Glutamatergic neuron (in vitro differentiated cells): ENCODE measurements around the gene INTS7. TPM values are rescaled to one million over a fixed set of nuclear protein-coding genes. Genes with fewer than 3 reads are reported as not detected.

Source experiments
- DNase-seq: peaks from one replicate; pipeline ENCODE4 v3.0.0; 2022
- H3K27ac Mint-ChIP-seq: one replicate; pipeline ENCODE4 v1.8.0; 2020; ENCODE audit warnings: mild to moderate bottlenecking, mixed read lengths, inconsistent platforms; ENCODE audit not compliant: unreplicated experiment
- H3K27me3 Mint-ChIP-seq: one replicate; pipeline ENCODE4 v1.8.0; 2020; ENCODE audit warnings: mild to moderate bottlenecking, moderate library complexity, mixed read lengths, inconsistent platforms; ENCODE audit not compliant: unreplicated experiment
- H3K36me3 Mint-ChIP-seq: one replicate; pipeline ENCODE4 v1.8.0; 2020; ENCODE audit warnings: mild to moderate bottlenecking, mixed read lengths, inconsistent platforms; ENCODE audit not compliant: unreplicated experiment
- H3K4me1 Mint-ChIP-seq: one replicate; pipeline ENCODE4 v1.8.0; 2020; ENCODE audit warnings: mild to moderate bottlenecking, low read depth, mixed read lengths, inconsistent platforms; ENCODE audit not compliant: unreplicated experiment
- H3K4me3 Mint-ChIP-seq: one replicate; pipeline ENCODE4 v1.8.0; 2020; ENCODE audit warnings: mild to moderate bottlenecking, mixed read lengths, inconsistent platforms; ENCODE audit not compliant: unreplicated experiment
- H3K9me3 Mint-ChIP-seq: one replicate; pipeline ENCODE4 v1.8.0; 2020; ENCODE audit warnings: mild to moderate bottlenecking, moderate library complexity, mixed read lengths, inconsistent platforms; ENCODE audit not compliant: unreplicated experiment
- CTCF ChIP-seq: fragments of 200-600 bp; sonication (generic); IDR thresholded peaks from one replicate; pipeline ENCODE4 v1.5.0; 2021; ENCODE audit not compliant: partially characterized antibody, unreplicated experiment
- total RNA-seq: library from RNA; stranded (reverse); fragmentation: NEBNext Ultra II Directional; extraction: Animal tissue kit (Norgen Biotek cat#: 25700); gene quantifications from one replicate; pipeline ENCODE4 v1.2.1, GENCODE V29; 2021; ENCODE audit not compliant: unreplicated experiment

INTS7 gene
- total RNA-seq, 1 donor from 2014 or later = 17.6 TPM

DNA sequence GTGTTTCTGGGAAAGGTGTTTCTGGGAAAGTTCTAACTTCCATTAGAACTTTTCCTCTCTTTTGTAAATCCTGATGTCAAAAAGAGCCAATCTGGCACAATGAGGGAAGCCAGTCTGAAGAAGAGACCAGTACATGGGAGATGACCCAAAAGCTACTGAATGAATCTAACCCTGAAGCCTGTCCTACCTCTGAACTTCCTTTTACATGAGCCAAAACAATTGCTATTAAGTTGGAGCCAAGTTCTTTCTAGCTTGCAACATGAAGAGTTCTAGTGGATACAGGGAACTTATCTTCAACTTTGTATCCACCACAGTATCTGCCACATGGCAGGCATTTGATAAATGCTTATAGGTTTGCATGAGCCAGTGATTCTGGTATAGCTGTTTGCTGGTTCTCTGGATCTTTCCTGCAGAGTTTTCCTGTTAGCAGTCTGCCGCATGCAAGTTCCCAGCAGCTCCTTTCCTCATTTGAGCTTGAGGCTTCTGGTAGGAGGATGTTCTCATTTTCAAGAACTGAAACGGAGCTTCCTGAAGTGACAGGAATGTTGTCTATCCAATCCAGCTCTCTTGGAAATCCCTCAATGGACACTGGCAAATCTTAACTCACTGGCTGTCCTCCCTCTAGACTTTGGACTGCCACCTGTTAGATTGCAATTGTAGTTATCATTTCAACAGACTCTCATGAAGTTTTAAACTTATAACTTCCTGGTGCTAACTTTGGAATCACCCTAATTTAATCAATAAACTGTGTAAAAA lies 131.7 kb downstream of the INTS7 start:
- Mint-ChIP-seq H3K4me1 (no peaks in the 10 kb centered on the region), H3K9me3 (no peaks in the 10 kb centered on the region), H3K4me3 (no peak overlapping the region), H3K27ac (no peak overlapping the region), H3K36me3 (peaks cover 5% of the 10 kb centered on the region), H3K27me3 (no peaks in the 10 kb centered on the region)
- no peak for TF ChIP-seq CTCF
- DNase-seq = no peak

GRCh38 chr1:211902624-211903291 lies 132.6 kb downstream of the INTS7 start:
- no peaks in the 10 kb centered on the region for H3K27me3 Mint-ChIP-seq
- peaks cover 5% of the 10 kb centered on the region for H3K36me3 Mint-ChIP-seq
- DNase-seq = no peak
- no peaks in the 10 kb centered on the region for H3K4me1 Mint-ChIP-seq
- no peak overlapping the region for H3K4me3 Mint-ChIP-seq
- no peaks in the 10 kb centered on the region for H3K9me3 Mint-ChIP-seq
- H3K27ac Mint-ChIP-seq = no peak overlapping the region
- TF ChIP-seq CTCF = no peak

GRCh38 chr1:211901945-211902344 lies 133.4 kb downstream of the INTS7 start:
- no peak for TF ChIP-seq CTCF
- H3K9me3 Mint-ChIP-seq = no peaks in the 10 kb centered on the region
- no peak for DNase-seq
- H3K4me1 Mint-ChIP-seq = no peaks in the 10 kb centered on the region
- no peak overlapping the region for H3K4me3 Mint-ChIP-seq
- H3K36me3 Mint-ChIP-seq = peaks cover 5% of the 10 kb centered on the region
- no peak overlapping the region for H3K27ac Mint-ChIP-seq
- H3K27me3 Mint-ChIP-seq = no peaks in the 10 kb centered on the region

DNA sequence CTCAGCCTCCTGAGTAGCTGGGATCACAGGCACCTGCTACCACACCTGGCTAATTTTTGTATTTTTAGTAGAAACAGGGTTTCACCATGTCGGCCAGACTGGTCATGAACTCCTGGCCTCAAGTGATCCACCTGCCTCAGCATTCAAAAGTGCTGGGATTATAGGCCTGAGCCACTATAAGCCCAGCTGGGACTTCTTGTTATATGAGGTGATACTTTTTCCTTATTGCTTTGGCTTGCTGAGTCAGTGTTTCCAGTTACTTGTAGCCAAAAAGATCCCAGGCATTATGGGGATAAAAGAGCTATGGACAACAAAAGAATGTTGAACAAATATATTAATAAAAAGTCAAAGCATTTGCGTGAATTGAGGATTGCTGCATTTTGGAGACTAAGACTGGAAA lies 134.9 kb downstream of the INTS7 start:
- Mint-ChIP-seq H3K9me3 (no peaks in the 10 kb centered on the region), H3K4me1 (no peaks in the 10 kb centered on the region), H3K27me3 (no peaks in the 10 kb centered on the region), H3K27ac (no peak overlapping the region), H3K4me3 (no peak overlapping the region), H3K36me3 (peaks cover 5% of the 10 kb centered on the region)
- no peak for TF ChIP-seq CTCF
- DNase-seq = no peak

- Mint-ChIP-seq H3K4me3 (no peak overlapping the region), H3K27ac (no peak overlapping the region), H3K27me3 (no peaks in the 10 kb centered on the region), H3K36me3 (peaks cover under 1% of the 10 kb centered on the region), H3K4me1 (no peaks in the 10 kb centered on the region), H3K9me3 (no peaks in the 10 kb centered on the region)
- DNase-seq = no peak
- TF ChIP-seq CTCF = no peak
Observed at GRCh38 chr1:211896958-211897357, 138.4 kb downstream of the INTS7 start.
